Glomerular visceral epithelial cell (primary cell): Measurements from ENCODE around the gene ANP32A.
"Not testable (repeated sequence)": the region's sequence is repeated elsewhere in the genome, so short reads cannot be mapped to it uniquely, and the experiment has no call there.

Source experiments
- DNase-seq: peaks from one replicate; pipeline ENCODE4 v3.0.0-alpha.2; 2016; ENCODE audit errors: extremely low spot score

ANP32A gene

GRCh38 chr15:68820295-68821189 is at the start of gene ANP32A:
TSS of gene ANP32A (minus strand) at chr15:68820895. CDS start at chr15:68820751, 144 bp downstream.
- DNase-seq: peak; percentile 95

GRCh38 chr15:68868296-68868695 is 47.6 kb upstream of the ANP32A start:
- no peak for DNase-seq

- DNase-seq: no peak
Observed at GRCh38 chr15:68862415-68862814, 41.7 kb upstream of the ANP32A start.

GRCh38 chr15:68858666-68859065 is 38.0 kb upstream of the ANP32A start:
- DNase-seq: not testable (repeated sequence)

- not testable (repeated sequence) for DNase-seq
Observed at GRCh38 chr15:68857443-68857842, 36.7 kb upstream of the ANP32A start.

- DNase-seq: no peak
Observed at GRCh38 chr15:68852461-68852860, 31.8 kb upstream of the ANP32A start.

- no peak for DNase-seq
Observed at GRCh38 chr15:68851971-68852370, 31.3 kb upstream of the ANP32A start.

- DNase-seq: no peak
Observed at GRCh38 chr15:68849497-68849896, 28.8 kb upstream of the ANP32A start.

GRCh38 chr15:68846851-68847439 is 26.2 kb upstream of the ANP32A start:
- DNase-seq: no peak

- no peak for DNase-seq
Observed at GRCh38 chr15:68844856-68845550, 24.3 kb upstream of the ANP32A start.

- DNase-seq: no peak
Observed at GRCh38 chr15:68843425-68844311, 23.0 kb upstream of the ANP32A start.

GRCh38 chr15:68842958-68843357 is 22.3 kb upstream of the ANP32A start:
- no peak for DNase-seq

- no peak for DNase-seq
Observed at GRCh38 chr15:68834346-68834745, 13.7 kb upstream of the ANP32A start.

- no peak for DNase-seq
Observed at GRCh38 chr15:68833700-68834331, 13.1 kb upstream of the ANP32A start.

- no peak for DNase-seq
Observed at GRCh38 chr15:68830141-68830785, 9.6 kb upstream of the ANP32A start.

GRCh38 chr15:68829068-68829467 is 8.4 kb upstream of the ANP32A start:
- DNase-seq: peak; percentile 10

GRCh38 chr15:68823561-68823960 is 2.9 kb upstream of the ANP32A start:
- no peak for DNase-seq

- no peak for DNase-seq
Observed at GRCh38 chr15:68822818-68823217, 2.1 kb upstream of the ANP32A start.

- peak; percentile 22 for DNase-seq
Observed at GRCh38 chr15:68821841-68822381, 1.2 kb upstream of the ANP32A start.

GRCh38 chr15:68821190-68821840 is 620 bp upstream of the ANP32A start:
- peak; percentile 19 for DNase-seq
